ENCODE data around the gene FAM114A1.

DNA sequence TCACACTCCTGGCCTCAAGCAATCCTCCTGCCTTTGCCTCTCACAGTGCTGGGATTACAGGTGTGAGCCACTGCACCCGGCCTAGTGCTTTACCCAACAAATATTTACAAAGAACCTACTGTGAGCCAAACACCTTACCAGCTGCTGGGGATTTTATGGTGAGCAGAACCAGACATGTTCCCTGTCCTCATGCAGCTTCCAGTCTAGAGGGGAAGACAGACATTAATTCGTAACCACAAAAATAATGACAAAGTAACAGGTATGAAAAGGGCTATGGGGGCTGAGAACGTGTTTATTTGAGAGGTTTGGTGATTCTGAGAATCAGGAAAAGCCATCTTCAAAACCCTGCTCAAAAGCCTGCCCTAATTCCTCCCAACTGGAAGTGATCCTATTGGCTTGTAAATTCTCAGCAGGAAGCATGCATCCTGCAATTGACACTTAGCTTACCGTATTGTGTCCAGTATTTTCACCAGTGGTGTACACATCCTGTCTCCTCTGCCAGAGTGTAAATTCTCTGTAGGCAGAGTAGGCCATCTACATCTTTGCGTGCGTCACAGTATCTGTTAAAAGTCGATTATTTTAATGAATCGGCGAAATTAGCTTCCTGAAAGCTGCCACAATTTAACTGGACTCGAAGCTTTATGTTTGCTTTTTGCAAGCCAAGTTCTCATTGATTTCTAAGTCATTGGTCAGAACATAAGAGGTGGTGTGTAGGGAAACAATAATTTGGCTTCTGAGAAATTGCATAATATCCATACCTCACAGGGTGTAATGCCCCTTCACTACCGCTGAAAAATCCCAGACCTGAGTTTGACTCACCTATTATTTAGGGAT, 97.6 kb downstream of the FAM114A1 start:
- peak; percentile 19 to 44 for TF ChIP-seq RAD21 (IDR thresholded peaks at IDR 0.05)
- TF ChIP-seq CTCF (IDR thresholded peaks at IDR 0.05; ENCODE audit: low read depth, low read length, missing input control) = peak; percentile 60

All from liver (tissue), 3 donors.